HG02852 (cell line): Measurements from ENCODE around the gene TXLNA.
"Not testable (repeated sequence)": the region's sequence is repeated elsewhere in the genome, so short reads cannot be mapped to it uniquely, and the experiment has no call there.

Experiments used
- ATAC-seq: cut with Tn5 transposase; IDR thresholded peaks from one replicate; pipeline ENCODE4 v1.9.1; 2021; ENCODE audit warnings: mild to moderate bottlenecking, moderate library complexity; ENCODE audit not compliant: unreplicated experiment

Gene TXLNA

GRCh38 chr1:32179443-32180185 lies at the start of gene TXLNA:
TXLNA (plus strand) TSS chr1:32179675; CDS start chr1:32180346, 671 bp downstream.
- peak; percentile 81 for ATAC-seq

- not testable (repeated sequence) for ATAC-seq
Measured at GRCh38 chr1:32133950-32134280, 45.6 kb upstream of the TXLNA start.

GRCh38 chr1:32137111-32137510 lies 42.4 kb upstream of the TXLNA start:
- no peak for ATAC-seq

- no peak for ATAC-seq
Measured at GRCh38 chr1:32138965-32139364, 40.5 kb upstream of the TXLNA start.

GRCh38 chr1:32142446-32143301 lies 36.8 kb upstream of the TXLNA start:
- no peak for ATAC-seq

- ATAC-seq, result not testable (repeated sequence)
Measured at GRCh38 chr1:32143302-32143695, 36.2 kb upstream of the TXLNA start.

GRCh38 chr1:32144033-32144432 lies 35.4 kb upstream of the TXLNA start:
- ATAC-seq, result no peak

- not testable (repeated sequence) for ATAC-seq
Measured at GRCh38 chr1:32147799-32148198, 31.7 kb upstream of the TXLNA start.

GRCh38 chr1:32150847-32151246 lies 28.6 kb upstream of the TXLNA start:
- no peak for ATAC-seq

- ATAC-seq, result no peak
Measured at GRCh38 chr1:32151319-32151787, 28.1 kb upstream of the TXLNA start.

GRCh38 chr1:32159189-32159588 lies 20.3 kb upstream of the TXLNA start:
- no peak for ATAC-seq

- no peak for ATAC-seq
Measured at GRCh38 chr1:32163405-32163804, 16.1 kb upstream of the TXLNA start.

- not testable (repeated sequence) for ATAC-seq
Measured at GRCh38 chr1:32165633-32166032, 13.8 kb upstream of the TXLNA start.

GRCh38 chr1:32170991-32171390 lies 8.5 kb upstream of the TXLNA start:
- ATAC-seq, result no peak

GRCh38 chr1:32172621-32173245 lies 6.7 kb upstream of the TXLNA start:
- ATAC-seq, result no peak

GRCh38 chr1:32178380-32179192 lies 889 bp upstream of the TXLNA start:
- no peak for ATAC-seq

- ATAC-seq, result no peak
Measured at GRCh38 chr1:32179193-32179442, 357 bp upstream of the TXLNA start.

- no peak for ATAC-seq
Measured at GRCh38 chr1:32180186-32181060, 948 bp downstream of the TXLNA start.

GRCh38 chr1:32181065-32181464 lies 1.6 kb downstream of the TXLNA start:
- ATAC-seq, result no peak

- no peak for ATAC-seq
Measured at GRCh38 chr1:32181563-32181962, 2.1 kb downstream of the TXLNA start.
